ENCODE results near the gene PRKCB.

DNA sequence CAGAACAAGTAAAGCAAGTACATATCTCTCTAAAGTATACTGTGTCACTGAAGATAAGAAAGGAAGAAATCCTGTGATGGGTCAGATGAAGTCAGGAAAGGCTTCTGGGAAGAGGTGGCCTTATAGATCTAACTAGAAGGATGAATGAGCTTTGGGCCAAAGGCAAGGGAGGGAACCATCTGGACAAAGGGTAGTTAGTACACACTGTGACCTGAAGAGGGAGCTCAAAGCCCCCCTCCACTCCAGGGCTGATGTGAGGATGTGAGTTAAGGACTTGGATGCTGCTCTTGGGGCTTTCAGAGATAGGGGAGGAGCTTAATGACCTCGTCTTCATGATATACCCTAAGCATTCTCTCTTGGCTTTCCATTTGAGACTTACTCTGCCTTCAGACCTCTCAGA is 235.1 kb downstream of the PRKCB start:
- TF ChIP-seq POLR2AphosphoS5 (IDR thresholded peaks at IDR 0.05; ENCODE audit: low read depth, low read length) (no peak), TAF1 (IDR thresholded peaks at IDR 0.05; ENCODE audit: borderline replicate concordance, low read depth, low read length) (no peak)
